Right lobe of liver (tissue), 6 donors: ENCODE results near the gene B3GALT6. TPM values are rescaled to one million over a fixed set of nuclear protein-coding genes. Genes with fewer than 3 reads are reported as not detected.

Source experiments
- ATAC-seq, 4 donors: fragments of 200-7000 bp; cut with Tn5 transposase; one replicate each; pipeline ENCODE4 v1.9.1; 2020; ENCODE audit warnings: mild to moderate bottlenecking in 4 of 4, moderate library complexity in 4 of 4
- DNase-seq, 3 donors: peaks; one replicate each; pipeline ENCODE4 v3.0.0-alpha.2; 2020
- H3K27ac ChIP-seq, 3 donors: fragments of 200-600 bp; one replicate each; pipeline ENCODE4 v1.8.0; 2022
- H3K27me3 ChIP-seq, 2 donors: fragments of 200-600 bp; one replicate each; pipeline ENCODE4 v1.8.0; 2022
- H3K36me3 ChIP-seq, 4 donors: fragments of 200-600 bp; sonication (generic) in 1 of 4; one replicate each; pipeline versions ENCODE4 v1.5.1 to v1.8.0; 2017 to 2022; ENCODE audit warnings: control low read depth in 1 of 4
- H3K4me1 ChIP-seq, 4 donors: fragments of 200-600 bp; sonication (generic) in 1 of 4; one replicate each; pipeline versions ENCODE4 v1.5.1 to v1.8.0; 2017 to 2022; ENCODE audit warnings: control low read depth in 1 of 4
- H3K4me3 ChIP-seq, 3 donors: fragments of 200-600 bp; one replicate each; pipeline ENCODE4 v1.8.0; 2022
- H3K9me3 ChIP-seq, 4 donors: fragments of 200-600 bp; sonication (generic) in 1 of 4; one replicate each; pipeline versions ENCODE4 v1.5.1 to v1.8.0; 2017 to 2022; ENCODE audit warnings: control low read depth in 1 of 4
- POLR2A ChIP-seq: fragments of 450-650 bp; IDR thresholded peaks from one replicate; pipeline ENCODE4 v1.6.1; 2017; ENCODE audit warnings: antibody characterized with exemption, mild to moderate bottlenecking
- WGBS: methylation state at CpG from one replicate; pipeline ENCODE4 v1.1.6; 2018; ENCODE audit warnings: low coverage, low lambda C conversion rate; ENCODE audit not compliant: insufficient coverage; ENCODE audit errors: missing lambda C conversion rate; 5-methylcytosine and 5-hydroxymethylcytosine counted together
- intact Hi-C, 2 donors: fragments of 100-400 bp; cut with DNase I; formaldehyde crosslinking; loops; one replicate each; pipeline versions ENCODE4 v1.11.2 to v1.14.1; 2022
- total RNA-seq, 6 experiments: library from RNA; depleted of rRNA in 2 of 6; stranded (reverse); fragments of >200 nt in 2 of 6; fragmentation: NEBNext Ultra II Directional in 3 of 6; extraction: Animal tissue kit (Norgen Biotek cat#: 25700) in 3 of 6; gene quantifications; one replicate each; pipeline versions ENCODE4 v1.1.0 to v1.2.4, GENCODE V29; 2016 to 2023
- TF ChIP-seq, protein P1 (sequence below), 4 donors: fragments of 200-600 bp in 3 of 4; fragments of 450-650 bp in 1 of 4; IDR thresholded peaks; one replicate each; pipeline versions ENCODE4 v1.5.1 to v1.8.0; 2016 to 2022; ENCODE audit warnings: antibody characterized with exemption in 4 of 4, mild to moderate bottlenecking in 2 of 4
- donor health status: DM: no; HTN: yes; CAD: no.
- donor health status: DM: no; HTN: no; CAD: no.
- donor health status: DM: no; HTN: no; CAD: no.
- donor health status: DM: no; HTN: yes; CAD: no.
- donor health status: DM: no; HTN: yes; CAD: no.

B3GALT6 gene
- total RNA-seq, 6 experiments from 2014 or later = 6.3 to 14.3 (median 7.8) TPM

DNA sequence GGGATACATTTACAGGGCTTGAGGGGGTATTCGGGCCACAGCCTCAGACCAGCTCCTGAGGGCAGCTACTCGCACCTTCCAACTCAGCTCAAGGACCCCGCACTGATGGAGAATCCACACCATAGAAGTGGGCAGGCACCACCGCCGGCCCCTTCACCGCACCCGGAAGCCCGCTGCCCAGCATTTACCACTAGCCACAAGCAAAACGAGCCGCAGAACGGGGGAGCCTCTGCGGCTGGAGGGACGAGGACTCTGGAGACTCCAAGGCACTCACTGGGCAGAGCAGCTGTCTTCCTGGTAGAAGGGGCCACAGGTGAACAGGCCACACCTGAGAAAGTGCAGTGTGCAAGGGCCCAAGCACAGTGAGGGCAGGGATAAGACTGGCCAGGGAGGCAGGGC, 36.2 kb downstream of the B3GALT6 start:
- TF ChIP-seq, protein P1, sequence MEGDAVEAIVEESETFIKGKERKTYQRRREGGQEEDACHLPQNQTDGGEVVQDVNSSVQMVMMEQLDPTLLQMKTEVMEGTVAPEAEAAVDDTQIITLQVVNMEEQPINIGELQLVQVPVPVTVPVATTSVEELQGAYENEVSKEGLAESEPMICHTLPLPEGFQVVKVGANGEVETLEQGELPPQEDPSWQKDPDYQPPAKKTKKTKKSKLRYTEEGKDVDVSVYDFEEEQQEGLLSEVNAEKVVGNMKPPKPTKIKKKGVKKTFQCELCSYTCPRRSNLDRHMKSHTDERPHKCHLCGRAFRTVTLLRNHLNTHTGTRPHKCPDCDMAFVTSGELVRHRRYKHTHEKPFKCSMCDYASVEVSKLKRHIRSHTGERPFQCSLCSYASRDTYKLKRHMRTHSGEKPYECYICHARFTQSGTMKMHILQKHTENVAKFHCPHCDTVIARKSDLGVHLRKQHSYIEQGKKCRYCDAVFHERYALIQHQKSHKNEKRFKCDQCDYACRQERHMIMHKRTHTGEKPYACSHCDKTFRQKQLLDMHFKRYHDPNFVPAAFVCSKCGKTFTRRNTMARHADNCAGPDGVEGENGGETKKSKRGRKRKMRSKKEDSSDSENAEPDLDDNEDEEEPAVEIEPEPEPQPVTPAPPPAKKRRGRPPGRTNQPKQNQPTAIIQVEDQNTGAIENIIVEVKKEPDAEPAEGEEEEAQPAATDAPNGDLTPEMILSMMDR (IDR thresholded peaks at IDR 0.05) = no peak
- TF ChIP-seq POLR2A = no peak
- no peak overlapping the region for H3K27ac ChIP-seq
- H3K27me3 ChIP-seq = no peaks in the 10 kb centered on the region
- H3K36me3 ChIP-seq = peaks cover 0 to 26% (median 4%) of the 10 kb centered on the region in 4 donors
- ATAC-seq (no peak), DNase-seq (no peak)
- intact Hi-C loops = loop anchor here in 1 of 2 donors (10.0 kb wide), 1 partner anchor 143 kb away; no protein-coding TSS in a partner anchor
- no peaks in the 10 kb centered on the region for H3K9me3 ChIP-seq
- peaks cover 0 to 22% (median 10%) of the 10 kb centered on the region in 4 donors for H3K4me1 ChIP-seq
- no peak overlapping the region for H3K4me3 ChIP-seq
- no CpG with 5 or more reads among the region's 13 CpGs for WGBS

DNA sequence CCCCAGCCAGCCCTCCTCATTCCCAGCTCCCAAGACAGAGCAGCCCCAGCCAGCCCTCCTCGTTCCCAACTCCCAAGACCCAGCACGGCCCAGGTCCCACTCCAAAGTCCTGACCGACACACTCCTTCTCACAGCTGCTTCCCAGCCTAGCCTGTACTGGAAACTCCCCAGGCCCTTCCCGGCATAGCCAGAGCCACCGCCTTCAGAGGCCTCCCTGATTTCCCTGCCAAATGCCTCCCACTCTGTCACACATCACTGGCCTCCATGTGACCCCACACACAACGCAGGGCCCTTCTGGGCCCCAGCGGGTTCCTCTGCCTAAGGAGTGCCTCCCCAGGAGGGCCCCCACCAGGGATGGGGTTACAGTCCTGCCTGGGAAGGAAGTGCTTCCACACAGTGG, 38.8 kb downstream of the B3GALT6 start:
- no peak for ATAC-seq
- 87% methylated on average over 3 of the region's 7 CpGs for WGBS
- intact Hi-C loops = no loop called here
- no peak overlapping the region for H3K27ac ChIP-seq
- H3K36me3 ChIP-seq = peaks cover 0 to 8% (median 1%) of the 10 kb centered on the region in 4 donors
- TF ChIP-seq, protein P1 (IDR thresholded peaks at IDR 0.05) = no peak
- no peak for TF ChIP-seq POLR2A
- no peaks in the 10 kb centered on the region for H3K27me3 ChIP-seq
- H3K4me1 ChIP-seq = peaks cover 0 to 22% (median 10%) of the 10 kb centered on the region in 4 donors
- no peaks in the 10 kb centered on the region for H3K9me3 ChIP-seq
- no peak for DNase-seq
- H3K4me3 ChIP-seq = no peak overlapping the region

DNA sequence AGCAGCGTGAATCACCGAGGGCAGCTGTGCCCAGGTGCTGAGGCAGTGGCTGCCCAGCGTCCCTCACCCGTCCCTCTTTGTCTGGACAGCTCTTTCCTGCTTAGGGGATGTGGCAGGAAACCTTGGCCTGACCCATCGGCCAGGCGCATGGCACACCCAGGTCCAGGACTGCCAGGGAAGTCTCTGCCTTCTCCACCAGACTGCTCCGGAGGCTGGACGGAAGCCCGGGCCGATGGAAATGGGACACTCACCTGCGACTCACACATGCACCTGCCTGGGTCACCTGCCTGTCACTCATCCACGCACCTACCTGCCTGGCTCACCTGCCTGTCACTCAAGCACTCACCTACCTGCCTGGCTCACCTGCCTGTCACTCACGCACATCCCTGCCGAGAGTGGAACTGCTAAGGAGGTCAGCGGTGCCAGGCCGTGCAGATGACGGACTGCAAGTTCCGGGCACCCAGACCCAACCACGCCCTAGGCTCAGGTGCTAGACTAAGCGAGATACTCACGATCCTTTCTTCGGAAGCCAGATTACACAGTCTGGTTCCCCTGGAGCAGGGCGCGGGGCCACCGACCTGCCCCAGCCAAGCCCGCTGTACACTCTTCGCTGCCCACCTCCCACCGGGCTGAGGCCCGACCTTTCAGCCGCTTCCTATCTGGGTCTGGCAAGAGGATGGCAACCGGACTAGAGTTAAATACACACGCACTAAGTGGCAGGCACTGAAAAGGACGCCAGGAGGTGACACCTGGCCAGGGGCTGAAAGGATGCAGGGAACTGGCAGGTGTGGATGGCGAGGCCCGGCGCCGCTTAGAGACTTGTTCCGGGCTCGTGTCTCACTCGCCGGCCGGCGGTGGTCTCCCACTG, 40.5 kb downstream of the B3GALT6 start:
- Histone ChIP-seq H3K27ac (peak overlapping the region; percentile 47 to 74 (median 60)), H3K4me1 (peaks cover 0 to 22% (median 10%) of the 10 kb centered on the region in 4 donors), H3K36me3 (peaks cover 0 to 2% (median 0%) of the 10 kb centered on the region in 4 donors), H3K9me3 (no peaks in the 10 kb centered on the region), H3K4me3 (peak overlapping the region; percentile 82 to 97 (median 91)), H3K27me3 (no peaks in the 10 kb centered on the region)
- peak in 1 of 4 donors; percentile 17 for ATAC-seq
- intact Hi-C loops = no loop called here
- 7% methylated on average over 26 of the region's 43 CpGs for WGBS
- peak in 2 of 3 donors; percentile 49 to 57 for DNase-seq
- TF ChIP-seq POLR2A = no peak
- TF ChIP-seq, protein P1 (IDR thresholded peaks at IDR 0.05) = no peak

DNA sequence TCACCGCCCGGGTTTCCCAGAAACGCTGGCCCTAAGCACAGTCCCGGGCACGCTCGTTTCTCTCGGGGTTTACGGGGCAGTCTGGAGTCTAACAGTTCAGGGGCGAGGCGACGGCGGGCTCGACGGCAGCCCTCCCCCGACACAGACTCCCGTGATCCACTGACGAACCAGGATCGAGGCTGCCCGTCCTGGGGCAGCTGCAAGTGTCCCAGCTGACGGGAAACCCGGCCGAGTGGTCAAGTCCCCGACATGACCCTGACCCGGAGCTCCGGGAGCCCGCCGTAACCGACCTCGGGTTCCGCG, 41.1 kb downstream of the B3GALT6 start:
- peak overlapping the region; percentile 47 to 74 (median 60) for H3K27ac ChIP-seq
- no peaks in the 10 kb centered on the region for H3K36me3 ChIP-seq
- H3K4me1 ChIP-seq = peaks cover 0 to 22% (median 10%) of the 10 kb centered on the region in 4 donors
- WGBS = no CpG with 5 or more reads among the region's 31 CpGs
- no peaks in the 10 kb centered on the region for H3K9me3 ChIP-seq
- H3K27me3 ChIP-seq = no peaks in the 10 kb centered on the region
- peak in 2 of 3 donors; percentile 50 to 64 for DNase-seq
- no peak for TF ChIP-seq POLR2A
- TF ChIP-seq, protein P1 (IDR thresholded peaks at IDR 0.05) = no peak
- ATAC-seq = no peak
- H3K4me3 ChIP-seq = peak overlapping the region; percentile 82 to 97 (median 91)
- intact Hi-C loops = no loop called here
